H1 (cell line): ENCODE data around the gene ELMO1. TPM values are rescaled to one million over a fixed set of nuclear protein-coding genes. Genes with fewer than 3 reads are reported as not detected.

Source experiments
- CEBPB ChIP-seq: IDR thresholded peaks from 2 replicates; pipeline ENCODE4 v1.6.1; 2012; ENCODE audit warnings: low read depth, low read length
- CHD1 ChIP-seq: IDR thresholded peaks from 2 replicates; pipeline ENCODE4 v1.6.1; 2012; ENCODE audit warnings: low read depth, low read length, improper control_type of control experiment
- KDM4A ChIP-seq: IDR thresholded peaks from one replicate; pipeline ENCODE4 v1.7.1; 2012; ENCODE audit warnings: low read depth, mild to moderate bottlenecking, moderate library complexity, low read length, inconsistent platforms; ENCODE audit not compliant: severe bottlenecking
- RAD21 ChIP-seq, 2 experiments: IDR thresholded peaks in 1 of 2; conservative IDR thresholded peaks in 1 of 2; 2 replicates each; pipeline ENCODE4 v1.6.1; 2011; ENCODE audit warnings: low read depth in 2 of 2, low read length in 2 of 2, improper control_type of control experiment in 1 of 2, inconsistent platforms in 1 of 2, mild to moderate bottlenecking in 1 of 2, moderate library complexity in 1 of 2
- SIN3A ChIP-seq, 2 experiments: IDR thresholded peaks in 1 of 2; conservative IDR thresholded peaks in 1 of 2; 2 replicates each; pipeline ENCODE4 v1.6.1; 2011 to 2012; ENCODE audit warnings: low read length in 2 of 2, improper control_type of control experiment in 1 of 2, low read depth in 1 of 2, mild to moderate bottlenecking in 1 of 2
- polyA plus RNA-seq, 7 experiments: library from polyadenylated mRNA; depleted of rRNA in 3 of 7; stranded (reverse) in 5 of 7; unstranded in 2 of 7; fragments of >200 nt in 5 of 7; fragments of 200-250 nt in 2 of 7; gene quantifications; 1 replicate in 5 of 7; 2 replicates in 1 of 7; 4 replicates in 1 of 7; pipeline versions ENCODE4 v1.2.1 to v1.2.3, GENCODE V29; 2011 to 2013; ENCODE audit warnings: missing spikeins in 2 of 7, mixed read lengths in 2 of 7
- total RNA-seq: library from RNA; stranded (reverse); fragmentation: NEBNext Ultra II Directional; extraction: Animal tissue kit (Norgen Biotek cat#: 25700); gene quantifications from 2 replicates; pipeline ENCODE4 v1.2.1, GENCODE V29; 2021
- TF ChIP-seq, protein P1 (sequence below): fragments of 300-600 bp; sonication (generic); IDR thresholded peaks from 2 replicates; pipeline ENCODE4 v1.7.1; 2012; ENCODE audit warnings: low read length, moderate library complexity, mild to moderate bottlenecking, inconsistent platforms; ENCODE audit not compliant: insufficient replicate concordance
- TF ChIP-seq, protein P2 (sequence below), 3 experiments: IDR thresholded peaks; 1 replicate in 2 of 3; 2 replicates in 1 of 3; pipeline versions ENCODE4 v1.5.1 to v1.6.1; 2011; ENCODE audit warnings: low read length in 3 of 3, mild to moderate bottlenecking in 3 of 3, inconsistent platforms in 2 of 3, low read depth in 1 of 3, moderate library complexity in 1 of 3; ENCODE audit not compliant: insufficient read depth in 1 of 3; ENCODE audit errors: control extremely low read depth in 1 of 3

The ELMO1 gene
- total and polyA plus RNA-seq, 2 of the 8 experiments (the other 6 are each of a cell fraction or from before 2014, with no cell fraction given), result 18.4 to 21.0 TPM

DNA sequence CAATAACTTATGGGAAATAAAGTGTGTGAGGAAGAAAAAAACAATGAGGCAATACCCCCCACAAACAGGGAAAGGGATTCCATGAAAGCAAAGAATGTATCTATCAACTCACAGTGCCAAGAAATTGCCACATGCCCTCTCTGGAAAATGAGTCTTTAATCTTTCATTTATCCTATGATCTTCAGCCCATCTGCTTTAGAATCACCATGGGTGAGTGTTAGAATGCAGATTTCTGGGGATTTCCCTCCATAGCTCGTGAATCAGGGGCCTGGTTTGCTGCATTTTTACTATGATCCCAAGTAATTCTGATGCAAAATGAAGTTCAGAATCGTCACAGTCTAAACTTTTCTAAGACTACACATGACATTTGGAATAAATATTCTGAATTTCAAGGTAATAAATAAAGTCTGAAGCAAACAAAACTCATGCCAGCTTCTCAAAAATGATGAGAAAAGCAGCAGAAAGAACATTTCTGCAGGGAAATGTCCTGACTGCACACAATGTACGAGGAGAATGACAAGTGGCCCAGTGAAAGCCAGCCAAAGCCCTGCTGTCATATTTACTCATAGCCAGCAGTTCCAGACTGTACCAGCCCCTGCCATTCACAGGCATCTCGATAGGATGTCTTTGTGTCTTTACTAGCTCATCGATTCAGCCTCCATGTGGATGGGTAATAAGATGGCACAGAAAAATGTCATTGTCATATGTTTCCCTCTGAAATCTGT lies 167.1 kb downstream of the ELMO1 start (continued):
- TF ChIP-seq, protein P1, sequence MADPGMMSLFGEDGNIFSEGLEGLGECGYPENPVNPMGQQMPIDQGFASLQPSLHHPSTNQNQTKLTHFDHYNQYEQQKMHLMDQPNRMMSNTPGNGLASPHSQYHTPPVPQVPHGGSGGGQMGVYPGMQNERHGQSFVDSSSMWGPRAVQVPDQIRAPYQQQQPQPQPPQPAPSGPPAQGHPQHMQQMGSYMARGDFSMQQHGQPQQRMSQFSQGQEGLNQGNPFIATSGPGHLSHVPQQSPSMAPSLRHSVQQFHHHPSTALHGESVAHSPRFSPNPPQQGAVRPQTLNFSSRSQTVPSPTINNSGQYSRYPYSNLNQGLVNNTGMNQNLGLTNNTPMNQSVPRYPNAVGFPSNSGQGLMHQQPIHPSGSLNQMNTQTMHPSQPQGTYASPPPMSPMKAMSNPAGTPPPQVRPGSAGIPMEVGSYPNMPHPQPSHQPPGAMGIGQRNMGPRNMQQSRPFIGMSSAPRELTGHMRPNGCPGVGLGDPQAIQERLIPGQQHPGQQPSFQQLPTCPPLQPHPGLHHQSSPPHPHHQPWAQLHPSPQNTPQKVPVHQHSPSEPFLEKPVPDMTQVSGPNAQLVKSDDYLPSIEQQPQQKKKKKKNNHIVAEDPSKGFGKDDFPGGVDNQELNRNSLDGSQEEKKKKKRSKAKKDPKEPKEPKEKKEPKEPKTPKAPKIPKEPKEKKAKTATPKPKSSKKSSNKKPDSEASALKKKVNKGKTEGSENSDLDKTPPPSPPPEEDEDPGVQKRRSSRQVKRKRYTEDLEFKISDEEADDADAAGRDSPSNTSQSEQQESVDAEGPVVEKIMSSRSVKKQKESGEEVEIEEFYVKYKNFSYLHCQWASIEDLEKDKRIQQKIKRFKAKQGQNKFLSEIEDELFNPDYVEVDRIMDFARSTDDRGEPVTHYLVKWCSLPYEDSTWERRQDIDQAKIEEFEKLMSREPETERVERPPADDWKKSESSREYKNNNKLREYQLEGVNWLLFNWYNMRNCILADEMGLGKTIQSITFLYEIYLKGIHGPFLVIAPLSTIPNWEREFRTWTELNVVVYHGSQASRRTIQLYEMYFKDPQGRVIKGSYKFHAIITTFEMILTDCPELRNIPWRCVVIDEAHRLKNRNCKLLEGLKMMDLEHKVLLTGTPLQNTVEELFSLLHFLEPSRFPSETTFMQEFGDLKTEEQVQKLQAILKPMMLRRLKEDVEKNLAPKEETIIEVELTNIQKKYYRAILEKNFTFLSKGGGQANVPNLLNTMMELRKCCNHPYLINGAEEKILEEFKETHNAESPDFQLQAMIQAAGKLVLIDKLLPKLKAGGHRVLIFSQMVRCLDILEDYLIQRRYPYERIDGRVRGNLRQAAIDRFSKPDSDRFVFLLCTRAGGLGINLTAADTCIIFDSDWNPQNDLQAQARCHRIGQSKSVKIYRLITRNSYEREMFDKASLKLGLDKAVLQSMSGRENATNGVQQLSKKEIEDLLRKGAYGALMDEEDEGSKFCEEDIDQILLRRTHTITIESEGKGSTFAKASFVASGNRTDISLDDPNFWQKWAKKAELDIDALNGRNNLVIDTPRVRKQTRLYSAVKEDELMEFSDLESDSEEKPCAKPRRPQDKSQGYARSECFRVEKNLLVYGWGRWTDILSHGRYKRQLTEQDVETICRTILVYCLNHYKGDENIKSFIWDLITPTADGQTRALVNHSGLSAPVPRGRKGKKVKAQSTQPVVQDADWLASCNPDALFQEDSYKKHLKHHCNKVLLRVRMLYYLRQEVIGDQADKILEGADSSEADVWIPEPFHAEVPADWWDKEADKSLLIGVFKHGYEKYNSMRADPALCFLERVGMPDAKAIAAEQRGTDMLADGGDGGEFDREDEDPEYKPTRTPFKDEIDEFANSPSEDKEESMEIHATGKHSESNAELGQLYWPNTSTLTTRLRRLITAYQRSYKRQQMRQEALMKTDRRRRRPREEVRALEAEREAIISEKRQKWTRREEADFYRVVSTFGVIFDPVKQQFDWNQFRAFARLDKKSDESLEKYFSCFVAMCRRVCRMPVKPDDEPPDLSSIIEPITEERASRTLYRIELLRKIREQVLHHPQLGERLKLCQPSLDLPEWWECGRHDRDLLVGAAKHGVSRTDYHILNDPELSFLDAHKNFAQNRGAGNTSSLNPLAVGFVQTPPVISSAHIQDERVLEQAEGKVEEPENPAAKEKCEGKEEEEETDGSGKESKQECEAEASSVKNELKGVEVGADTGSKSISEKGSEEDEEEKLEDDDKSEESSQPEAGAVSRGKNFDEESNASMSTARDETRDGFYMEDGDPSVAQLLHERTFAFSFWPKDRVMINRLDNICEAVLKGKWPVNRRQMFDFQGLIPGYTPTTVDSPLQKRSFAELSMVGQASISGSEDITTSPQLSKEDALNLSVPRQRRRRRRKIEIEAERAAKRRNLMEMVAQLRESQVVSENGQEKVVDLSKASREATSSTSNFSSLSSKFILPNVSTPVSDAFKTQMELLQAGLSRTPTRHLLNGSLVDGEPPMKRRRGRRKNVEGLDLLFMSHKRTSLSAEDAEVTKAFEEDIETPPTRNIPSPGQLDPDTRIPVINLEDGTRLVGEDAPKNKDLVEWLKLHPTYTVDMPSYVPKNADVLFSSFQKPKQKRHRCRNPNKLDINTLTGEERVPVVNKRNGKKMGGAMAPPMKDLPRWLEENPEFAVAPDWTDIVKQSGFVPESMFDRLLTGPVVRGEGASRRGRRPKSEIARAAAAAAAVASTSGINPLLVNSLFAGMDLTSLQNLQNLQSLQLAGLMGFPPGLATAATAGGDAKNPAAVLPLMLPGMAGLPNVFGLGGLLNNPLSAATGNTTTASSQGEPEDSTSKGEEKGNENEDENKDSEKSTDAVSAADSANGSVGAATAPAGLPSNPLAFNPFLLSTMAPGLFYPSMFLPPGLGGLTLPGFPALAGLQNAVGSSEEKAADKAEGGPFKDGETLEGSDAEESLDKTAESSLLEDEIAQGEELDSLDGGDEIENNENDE, result no peak
- TF ChIP-seq SIN3A (conservative IDR thresholded peaks at IDR 0.05 in 1 of 2, IDR thresholded peaks at IDR 0.05 in 1 of 2; ENCODE audit: low read depth in 1 of 2, low read length in 2 of 2), result no peak
- TF ChIP-seq, protein P2, sequence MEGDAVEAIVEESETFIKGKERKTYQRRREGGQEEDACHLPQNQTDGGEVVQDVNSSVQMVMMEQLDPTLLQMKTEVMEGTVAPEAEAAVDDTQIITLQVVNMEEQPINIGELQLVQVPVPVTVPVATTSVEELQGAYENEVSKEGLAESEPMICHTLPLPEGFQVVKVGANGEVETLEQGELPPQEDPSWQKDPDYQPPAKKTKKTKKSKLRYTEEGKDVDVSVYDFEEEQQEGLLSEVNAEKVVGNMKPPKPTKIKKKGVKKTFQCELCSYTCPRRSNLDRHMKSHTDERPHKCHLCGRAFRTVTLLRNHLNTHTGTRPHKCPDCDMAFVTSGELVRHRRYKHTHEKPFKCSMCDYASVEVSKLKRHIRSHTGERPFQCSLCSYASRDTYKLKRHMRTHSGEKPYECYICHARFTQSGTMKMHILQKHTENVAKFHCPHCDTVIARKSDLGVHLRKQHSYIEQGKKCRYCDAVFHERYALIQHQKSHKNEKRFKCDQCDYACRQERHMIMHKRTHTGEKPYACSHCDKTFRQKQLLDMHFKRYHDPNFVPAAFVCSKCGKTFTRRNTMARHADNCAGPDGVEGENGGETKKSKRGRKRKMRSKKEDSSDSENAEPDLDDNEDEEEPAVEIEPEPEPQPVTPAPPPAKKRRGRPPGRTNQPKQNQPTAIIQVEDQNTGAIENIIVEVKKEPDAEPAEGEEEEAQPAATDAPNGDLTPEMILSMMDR (IDR thresholded peaks at IDR 0.05; ENCODE audit: control extremely low read depth in 1 of 3, insufficient read depth in 1 of 3, low read depth in 1 of 3, low read length in 3 of 3), result no peak
- no peak for TF ChIP-seq CEBPB
- no peak for TF ChIP-seq RAD21 (IDR thresholded peaks at IDR 0.05 in 1 of 2, conservative IDR thresholded peaks at IDR 0.05 in 1 of 2; ENCODE audit: low read depth in 2 of 2, low read length in 2 of 2)
- no peak for TF ChIP-seq KDM4A
- no peak for TF ChIP-seq CHD1
